ENCODE data around the gene NOP53.

Gene NOP53

DNA sequence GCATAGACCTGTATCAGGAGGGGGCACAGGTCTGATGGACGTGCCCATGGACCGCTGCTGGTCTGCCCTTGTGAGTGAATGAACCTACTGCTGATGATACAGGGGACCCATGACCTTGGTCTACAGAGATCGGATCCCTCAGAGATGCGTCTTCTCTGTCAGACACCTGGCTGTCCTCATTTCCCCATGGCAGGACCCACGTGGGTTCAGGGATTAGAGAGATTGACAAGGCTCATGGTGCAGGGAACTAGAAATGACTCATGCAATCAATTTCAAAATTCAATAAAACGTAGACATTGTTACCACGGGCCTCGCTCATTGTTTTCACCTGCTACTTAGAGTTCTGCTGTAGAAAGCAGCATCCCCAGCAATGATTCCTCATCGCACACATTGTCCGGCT is 60.0 kb downstream of the NOP53 start:
- DNase-seq: peak; percentile 73
- peak overlapping the region; percentile 48 for H3K27ac ChIP-seq
- H3K36me3 ChIP-seq: no peaks in the 10 kb centered on the region
- no peak overlapping the region for H3K4me3 ChIP-seq (ENCODE audit: low read depth, low read length)
- H3K9me3 ChIP-seq (ENCODE audit: severe bottlenecking): no peaks in the 10 kb centered on the region
- H3K27me3 ChIP-seq (ENCODE audit: insufficient read depth, low read depth, severe bottlenecking): no peaks in the 10 kb centered on the region
- TF ChIP-seq, protein P1, sequence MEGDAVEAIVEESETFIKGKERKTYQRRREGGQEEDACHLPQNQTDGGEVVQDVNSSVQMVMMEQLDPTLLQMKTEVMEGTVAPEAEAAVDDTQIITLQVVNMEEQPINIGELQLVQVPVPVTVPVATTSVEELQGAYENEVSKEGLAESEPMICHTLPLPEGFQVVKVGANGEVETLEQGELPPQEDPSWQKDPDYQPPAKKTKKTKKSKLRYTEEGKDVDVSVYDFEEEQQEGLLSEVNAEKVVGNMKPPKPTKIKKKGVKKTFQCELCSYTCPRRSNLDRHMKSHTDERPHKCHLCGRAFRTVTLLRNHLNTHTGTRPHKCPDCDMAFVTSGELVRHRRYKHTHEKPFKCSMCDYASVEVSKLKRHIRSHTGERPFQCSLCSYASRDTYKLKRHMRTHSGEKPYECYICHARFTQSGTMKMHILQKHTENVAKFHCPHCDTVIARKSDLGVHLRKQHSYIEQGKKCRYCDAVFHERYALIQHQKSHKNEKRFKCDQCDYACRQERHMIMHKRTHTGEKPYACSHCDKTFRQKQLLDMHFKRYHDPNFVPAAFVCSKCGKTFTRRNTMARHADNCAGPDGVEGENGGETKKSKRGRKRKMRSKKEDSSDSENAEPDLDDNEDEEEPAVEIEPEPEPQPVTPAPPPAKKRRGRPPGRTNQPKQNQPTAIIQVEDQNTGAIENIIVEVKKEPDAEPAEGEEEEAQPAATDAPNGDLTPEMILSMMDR (IDR thresholded peaks at IDR 0.05; ENCODE audit: low read depth, low read length): no peak

DNA sequence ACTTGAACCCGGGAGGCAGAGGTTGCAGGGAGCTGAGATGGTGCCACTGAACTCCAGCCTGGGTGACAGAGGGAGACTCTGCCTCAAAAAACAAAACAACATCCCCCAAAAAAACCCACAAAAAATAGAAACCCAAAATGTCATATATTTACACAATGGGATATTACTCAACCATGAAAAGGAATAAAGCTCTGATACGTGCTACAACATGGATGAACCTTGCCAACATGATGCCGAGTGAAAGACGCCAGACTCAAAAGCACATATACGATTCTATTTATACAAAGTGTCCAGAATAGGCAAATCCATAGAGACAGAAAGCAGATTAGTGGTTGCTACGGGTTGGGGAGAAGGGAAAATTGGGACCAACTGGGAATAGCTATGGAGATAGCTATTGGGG is 61.1 kb downstream of the NOP53 start:
- Histone ChIP-seq H3K27me3 (ENCODE audit: insufficient read depth, low read depth, severe bottlenecking) (no peaks in the 10 kb centered on the region), H3K4me3 (ENCODE audit: low read depth, low read length) (no peak overlapping the region), H3K36me3 (no peaks in the 10 kb centered on the region), H3K27ac (no peak overlapping the region), H3K9me3 (ENCODE audit: severe bottlenecking) (no peaks in the 10 kb centered on the region)
- no peak for DNase-seq
- TF ChIP-seq, protein P1 (IDR thresholded peaks at IDR 0.05; ENCODE audit: low read depth, low read length): no peak
